ENCODE data around the gene ZNF766. TPM values are rescaled to one million over a fixed set of nuclear protein-coding genes. Genes with fewer than 3 reads are reported as not detected.

The ZNF766 gene
- total RNA-seq, 1 experiment from 2014 or later = 17.9 TPM

GRCh38 chr19:52226652-52227051 is 42.7 kb upstream of the ZNF766 start:
- H3K27me3 ChIP-seq (ENCODE audit: insufficient read depth, low read length) = no peaks in the 10 kb centered on the region
- no peak overlapping the region for H3K4me2 ChIP-seq (ENCODE audit: low read length)
- CTCF ChIA-PET = no interaction called here
- no peaks in the 10 kb centered on the region for H3K9me2 ChIP-seq (ENCODE audit: insufficient read depth)
- no peak overlapping the region for H3K27ac ChIP-seq (ENCODE audit: low read depth, low read length)
- no TSS peak for BruUV-seq (replicated peaks)
- H4K20me1 ChIP-seq (ENCODE audit: insufficient read depth) = no peaks in the 10 kb centered on the region
- no peak overlapping the region for H2AFZ ChIP-seq (ENCODE audit: low read depth, low read length, poor library complexity, severe bottlenecking)
- intact Hi-C loops (cut with micrococcal nuclease) = no loop called here
- H3K4me3 ChIP-seq (replicated peaks in 1 of 2; ENCODE audit: low read depth in 1 of 2, low read length in 2 of 2) = no peak overlapping the region
- no peak for TF ChIP-seq SIN3A (IDR thresholded peaks at IDR 0.05; ENCODE audit: low read depth)
- TF ChIP-seq TCF7L2 (IDR thresholded peaks at IDR 0.05; ENCODE audit: borderline replicate concordance, extremely low read depth, insufficient read depth, insufficient read length) = no peak
- TF ChIP-seq SRF (IDR thresholded peaks at IDR 0.05; ENCODE audit: low read depth) = no peak
- TF ChIP-seq ZNF274 (IDR thresholded peaks at IDR 0.05; ENCODE audit: low read depth, low read length) = no peak
- no peak for TF ChIP-seq REST (IDR thresholded peaks at IDR 0.05; ENCODE audit: low read depth)
- no peak for TF ChIP-seq CTCF (IDR thresholded peaks at IDR 0.05 in 2 of 3, conservative IDR thresholded peaks at IDR 0.05 in 1 of 3; ENCODE audit: borderline replicate concordance in 1 of 3, insufficient read depth in 1 of 3, low read depth in 2 of 3, low read length in 2 of 3)
- no peaks in the 10 kb centered on the region for H3K79me2 ChIP-seq (ENCODE audit: insufficient read depth, low read length)
- H3K4me1 ChIP-seq (ENCODE audit: control insufficient read depth in 1 of 2, insufficient read depth in 2 of 2, low read length in 2 of 2) = no peaks in the 10 kb centered on the region
- POLR2A ChIA-PET = no interaction called here
- no peak for DNase-seq (ENCODE audit: low read depth, low spot score)
- RAD21 ChIA-PET (ENCODE audit: low non-redundant PET in 1 of 2, low total read pairs in 2 of 2, uncharacterized antibody in 2 of 2, unreplicated experiment in 2 of 2) = no interaction called here
- peaks cover 47 to 58% of the 10 kb centered on the region in 2 experiments; a peak in 3 of 4 replicates for H3K36me3 ChIP-seq (ENCODE audit: control insufficient read depth in 1 of 2, insufficient read depth in 2 of 2, low read length in 2 of 2)
- no peak for ATAC-seq
- no peak overlapping the region for H3K9ac ChIP-seq (ENCODE audit: low read length)
- no peaks in the 10 kb centered on the region for H3K9me3 ChIP-seq (ENCODE audit: control insufficient read depth in 1 of 2, insufficient read depth in 1 of 2, low read depth in 1 of 2, low read length in 2 of 2)

Data from HCT116 (cell line).